Lung (tissue), 12 donors: Measurements from ENCODE around the gene ZNF513. TPM values are rescaled to one million over a fixed set of nuclear protein-coding genes. Genes with fewer than 3 reads are reported as not detected.

Source experiments
- ATAC-seq: fragments of 200-7000 bp; cut with Tn5 transposase; one replicate; pipeline ENCODE4 v1.9.1; 2020; ENCODE audit warnings: moderate number of reproducible peaks; ENCODE audit not compliant: insufficient read depth, low FRiP score
- DNase-seq, 3 donors: peaks; one replicate each; pipeline ENCODE4 v3.0.0-alpha.2; 2013 to 2017
- H3K27ac ChIP-seq, 2 donors: one replicate each; pipeline ENCODE4 v1.5.1; 2013; ENCODE audit warnings: mild to moderate bottlenecking in 2 of 2, moderate library complexity in 2 of 2, control low read depth in 1 of 2, inconsistent platforms in 1 of 2, low read depth in 1 of 2, low read length in 1 of 2
- H3K27me3 ChIP-seq, 3 donors: one replicate each; pipeline ENCODE4 v1.5.1; 2013; ENCODE audit warnings: low read length in 2 of 3; ENCODE audit not compliant: control insufficient read depth in 3 of 3, insufficient read depth in 3 of 3
- H3K36me3 ChIP-seq, 4 donors: one replicate each; pipeline ENCODE4 v1.5.1; 2013; ENCODE audit warnings: low read length in 4 of 4, mild to moderate bottlenecking in 1 of 4, moderate library complexity in 1 of 4; ENCODE audit not compliant: control insufficient read depth in 4 of 4, insufficient read depth in 4 of 4
- H3K4me1 ChIP-seq, 5 donors: one replicate each; pipeline ENCODE4 v1.5.1; 2013; ENCODE audit warnings: low read length in 5 of 5, mild to moderate bottlenecking in 2 of 5, moderate library complexity in 1 of 5; ENCODE audit not compliant: control insufficient read depth in 5 of 5, insufficient read depth in 5 of 5
- H3K4me3 ChIP-seq: one replicate; pipeline ENCODE4 v1.5.1; 2013; ENCODE audit warnings: mild to moderate bottlenecking, control low read depth, moderate library complexity
- H3K9ac ChIP-seq, 2 donors: one replicate each; pipeline ENCODE4 v1.5.1; 2013; ENCODE audit warnings: low read length in 2 of 2, control low read depth in 1 of 2; ENCODE audit not compliant: insufficient read depth in 1 of 2
- H3K9me3 ChIP-seq, 4 donors: one replicate each; pipeline ENCODE4 v1.5.1; 2013; ENCODE audit warnings: low read length in 3 of 4, mild to moderate bottlenecking in 1 of 4, moderate library complexity in 1 of 4; ENCODE audit not compliant: control insufficient read depth in 4 of 4, insufficient read depth in 3 of 4
- CTCF ChIP-seq: IDR thresholded peaks from 2 replicates; pipeline ENCODE4 v1.5.1; 2012; ENCODE audit warnings: mild to moderate bottlenecking; ENCODE audit errors: control extremely low read depth, extremely low read depth
- WGBS, 2 donors: extraction: QIAGEN DNeasy Blood & Tissue Kit; methylation state at CpG; one replicate each; pipeline ENCODE4 v1.1.7; 2013; 5-methylcytosine and 5-hydroxymethylcytosine counted together
- polyA plus RNA-seq, 2 donors: library from polyadenylated mRNA; stranded (reverse); fragments of 200-250 nt; gene quantifications; one replicate each; pipeline ENCODE4 v1.2.1, GENCODE V29; 2013
- total RNA-seq, 2 donors: library from RNA; depleted of rRNA in 1 of 2; stranded (reverse); fragments of >200 nt in 1 of 2; gene quantifications; one replicate each; pipeline ENCODE4 v1.2.1, GENCODE V29; 2014 to 2021
- donor health status: control.
- donor health status: control.
- donor health status: Bipolar disorder and iron deficiency.
- donor health status: healthy.
- donor health status: DM: yes; HTN: yes; CAD: no.

ZNF513 gene
- total and polyA plus RNA-seq, 4 donors, result 8.0 to 22.2 (median 21.3) TPM

DNA sequence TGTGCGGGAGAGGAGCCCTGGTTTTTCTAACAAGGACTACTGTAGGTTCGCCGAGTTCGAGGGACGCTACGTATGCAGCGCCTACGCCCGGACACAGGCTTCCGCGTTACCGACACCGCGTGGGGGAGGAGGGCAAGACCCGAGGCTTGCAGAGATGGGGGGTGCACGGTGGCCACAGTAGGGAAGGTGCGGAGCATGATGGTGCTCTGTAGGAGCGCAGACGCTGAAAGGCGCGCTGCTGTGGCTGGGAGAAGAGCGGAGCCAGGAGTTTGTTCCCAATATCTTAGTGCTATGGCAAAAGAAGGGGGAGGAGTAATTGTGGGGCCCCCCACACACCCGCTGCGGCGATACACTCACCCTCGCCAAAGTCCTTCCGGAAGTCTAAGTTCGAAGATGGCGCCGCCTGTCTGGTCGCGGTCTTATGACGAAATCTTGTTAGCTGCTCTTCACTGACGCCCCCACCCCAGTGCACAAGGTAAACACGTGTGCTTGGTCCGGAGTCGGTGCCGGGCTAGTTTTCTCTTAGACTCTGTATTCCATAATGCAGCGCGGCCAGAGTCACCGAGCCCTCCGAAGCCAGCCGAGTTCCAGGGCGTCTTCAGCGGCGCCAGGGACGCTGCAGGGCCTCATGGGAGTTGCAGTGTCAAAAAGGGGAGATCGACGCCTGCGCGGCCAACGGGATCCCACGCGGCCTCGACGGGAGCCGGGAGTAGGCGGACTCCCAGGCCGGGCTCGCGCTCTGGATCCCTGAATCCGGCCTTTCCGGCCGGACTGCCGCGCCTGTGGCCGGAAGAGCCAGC is 24.0 kb downstream of the ZNF513 start, which contains the start of gene GTF3C2:
Gene GTF3C2, minus strand, starts transcription at position 383 of the 800 bp plus-strand sequence. CDS start 13,210 bp downstream, outside the sequence.
- Histone ChIP-seq H3K9ac (peak within 1 kb of the TSS; percentile 74 to 82), H3K36me3 (peaks cover 0 to 5% (median 2%) of the 10 kb centered on the region in 4 donors), H3K27ac (peak within 1 kb of the TSS; percentile 90 to 99), H3K4me3 (peak within 1 kb of the TSS; percentile 81), H3K9me3 (no peaks in the 10 kb centered on the region), H3K4me1 (peaks cover 0 to 16% (median 4%) of the 10 kb centered on the region in 5 donors), H3K27me3 (no peaks in the 10 kb centered on the region)
- 0% methylated on average over 67 of the region's 67 CpGs for WGBS, 2 donors
- TF ChIP-seq CTCF, result no peak
- DNase-seq (peak; percentile 97 to 99 (median 99)), ATAC-seq (peak; percentile 95)

DNA sequence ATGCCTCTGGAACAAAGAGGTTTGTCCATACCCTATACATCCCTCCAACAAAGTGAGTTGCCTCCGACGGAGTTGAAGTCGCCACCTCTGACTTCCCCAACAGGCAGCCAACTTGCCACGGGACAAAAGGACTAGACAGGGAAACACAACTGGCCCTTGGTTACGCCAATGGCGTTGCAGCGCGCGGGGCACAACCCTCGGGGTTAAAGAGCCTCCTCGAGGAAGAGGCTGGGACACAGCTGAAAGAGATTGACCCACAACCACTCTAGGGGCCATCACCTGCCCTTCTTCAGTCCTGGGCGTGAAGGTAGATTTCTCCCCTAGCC is 24.5 kb downstream of the ZNF513 start:
- DNase-seq (peak in 1 of 3 donors; percentile 31), ATAC-seq (peak; percentile 36)
- no peaks in the 10 kb centered on the region for H3K9me3 ChIP-seq
- 0 to 1% methylated on average over 12 of the region's 12 CpGs for WGBS, 2 donors
- H3K4me3 ChIP-seq, result peak overlapping the region; percentile 81
- TF ChIP-seq CTCF, result no peak
- peak overlapping the region; percentile 90 to 99 for H3K27ac ChIP-seq
- no peaks in the 10 kb centered on the region for H3K27me3 ChIP-seq
- H3K36me3 ChIP-seq, result peaks cover 0 to 5% (median 2%) of the 10 kb centered on the region in 4 donors
- peak overlapping the region; percentile 74 to 82 for H3K9ac ChIP-seq
- peaks cover 0 to 16% (median 4%) of the 10 kb centered on the region in 5 donors for H3K4me1 ChIP-seq

DNA sequence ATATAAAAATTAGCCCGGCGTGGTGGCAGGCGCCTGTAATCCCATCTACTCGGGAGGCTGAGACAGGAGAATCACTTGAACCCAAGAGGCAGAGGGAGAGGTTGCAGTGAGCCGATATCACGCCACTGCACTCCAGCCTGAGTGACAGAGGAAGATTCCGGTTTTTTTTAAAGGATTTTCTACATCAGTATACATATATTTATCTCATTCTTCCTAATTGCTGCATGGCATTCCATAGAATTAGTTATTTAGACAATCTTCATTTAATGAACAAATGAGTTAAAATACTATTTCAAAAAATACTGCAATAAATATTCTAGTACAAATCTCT is 26.0 kb downstream of the ZNF513 start:
- DNase-seq (no peak), ATAC-seq (no peak)
- Histone ChIP-seq H3K4me1 (peaks cover 0 to 16% (median 4%) of the 10 kb centered on the region in 5 donors), H3K27ac (no peak overlapping the region), H3K27me3 (no peaks in the 10 kb centered on the region), H3K9ac (no peak overlapping the region), H3K36me3 (peaks cover 0 to 5% (median 2%) of the 10 kb centered on the region in 4 donors), H3K4me3 (no peak overlapping the region), H3K9me3 (no peaks in the 10 kb centered on the region)
- WGBS, 2 donors, result 95 to 97% methylated on average over 7 of the region's 7 CpGs
- no peak for TF ChIP-seq CTCF
